Measurements from ENCODE around the gene FTO.

- TF ChIP-seq, protein P1, sequence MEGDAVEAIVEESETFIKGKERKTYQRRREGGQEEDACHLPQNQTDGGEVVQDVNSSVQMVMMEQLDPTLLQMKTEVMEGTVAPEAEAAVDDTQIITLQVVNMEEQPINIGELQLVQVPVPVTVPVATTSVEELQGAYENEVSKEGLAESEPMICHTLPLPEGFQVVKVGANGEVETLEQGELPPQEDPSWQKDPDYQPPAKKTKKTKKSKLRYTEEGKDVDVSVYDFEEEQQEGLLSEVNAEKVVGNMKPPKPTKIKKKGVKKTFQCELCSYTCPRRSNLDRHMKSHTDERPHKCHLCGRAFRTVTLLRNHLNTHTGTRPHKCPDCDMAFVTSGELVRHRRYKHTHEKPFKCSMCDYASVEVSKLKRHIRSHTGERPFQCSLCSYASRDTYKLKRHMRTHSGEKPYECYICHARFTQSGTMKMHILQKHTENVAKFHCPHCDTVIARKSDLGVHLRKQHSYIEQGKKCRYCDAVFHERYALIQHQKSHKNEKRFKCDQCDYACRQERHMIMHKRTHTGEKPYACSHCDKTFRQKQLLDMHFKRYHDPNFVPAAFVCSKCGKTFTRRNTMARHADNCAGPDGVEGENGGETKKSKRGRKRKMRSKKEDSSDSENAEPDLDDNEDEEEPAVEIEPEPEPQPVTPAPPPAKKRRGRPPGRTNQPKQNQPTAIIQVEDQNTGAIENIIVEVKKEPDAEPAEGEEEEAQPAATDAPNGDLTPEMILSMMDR (IDR thresholded peaks at IDR 0.05; ENCODE audit: low read length): no peak
- no peak for TF ChIP-seq EZH2 (optimal IDR thresholded peaks at IDR 0.05; ENCODE audit: low read depth, low read length)
- TF ChIP-seq EZH2phosphoT487 (IDR thresholded peaks at IDR 0.05; ENCODE audit: low read length): no peak
Observed at GRCh38 chr16:53982631-53983042, 278.7 kb downstream of the FTO start.
